LNCaP clone FGC (cell line): ENCODE data around the gene EVX2.

Experiments
- DNase-seq: peaks from one replicate; pipeline ENCODE4 v3.0.0-alpha.2; 2011; ENCODE audit warnings: low read depth
- H3K4me3 ChIP-seq: 2 replicates; pipeline ENCODE4 v1.5.1; 2011; ENCODE audit warnings: mild to moderate bottlenecking, low read depth, low read length, control low read depth
- TF ChIP-seq, protein P1 (sequence below): IDR thresholded peaks from 2 replicates; pipeline ENCODE4 v1.5.1; 2012; ENCODE audit warnings: mild to moderate bottlenecking; ENCODE audit not compliant: control insufficient read depth, insufficient read depth; ENCODE audit errors: extremely low read depth

Gene EVX2

DNA sequence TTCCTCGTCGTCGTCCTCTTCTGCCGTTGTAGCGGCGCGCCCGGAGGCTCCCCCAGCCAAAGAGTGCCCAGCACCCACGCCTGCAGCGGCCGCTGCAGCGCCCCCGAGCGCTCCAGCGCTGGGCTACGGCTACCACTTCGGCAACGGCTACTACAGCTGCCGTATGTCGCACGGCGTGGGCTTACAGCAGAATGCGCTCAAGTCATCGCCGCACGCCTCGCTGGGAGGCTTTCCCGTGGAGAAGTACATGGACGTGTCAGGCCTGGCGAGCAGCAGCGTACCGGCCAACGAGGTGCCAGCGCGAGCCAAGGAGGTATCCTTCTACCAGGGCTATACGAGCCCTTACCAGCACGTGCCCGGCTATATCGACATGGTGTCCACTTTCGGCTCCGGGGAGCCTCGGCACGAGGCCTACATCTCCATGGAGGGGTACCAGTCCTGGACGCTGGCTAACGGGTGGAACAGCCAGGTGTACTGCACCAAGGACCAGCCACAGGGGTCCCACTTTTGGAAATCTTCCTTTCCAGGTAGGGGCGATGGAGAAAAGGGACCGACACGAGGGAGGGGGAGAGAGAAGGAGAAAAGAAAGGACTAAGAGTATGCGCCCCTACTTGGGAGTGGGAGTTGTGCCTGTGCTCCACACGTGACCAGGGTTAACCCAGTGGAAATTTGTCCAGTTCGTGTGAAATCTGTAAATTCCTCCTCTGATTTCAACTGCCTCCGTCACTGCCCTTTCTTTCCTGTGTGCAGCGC lies 9.6 kb upstream of the EVX2 start:
- peak overlapping the region; percentile 34 for H3K4me3 ChIP-seq
- DNase-seq = no peak
- TF ChIP-seq, protein P1, sequence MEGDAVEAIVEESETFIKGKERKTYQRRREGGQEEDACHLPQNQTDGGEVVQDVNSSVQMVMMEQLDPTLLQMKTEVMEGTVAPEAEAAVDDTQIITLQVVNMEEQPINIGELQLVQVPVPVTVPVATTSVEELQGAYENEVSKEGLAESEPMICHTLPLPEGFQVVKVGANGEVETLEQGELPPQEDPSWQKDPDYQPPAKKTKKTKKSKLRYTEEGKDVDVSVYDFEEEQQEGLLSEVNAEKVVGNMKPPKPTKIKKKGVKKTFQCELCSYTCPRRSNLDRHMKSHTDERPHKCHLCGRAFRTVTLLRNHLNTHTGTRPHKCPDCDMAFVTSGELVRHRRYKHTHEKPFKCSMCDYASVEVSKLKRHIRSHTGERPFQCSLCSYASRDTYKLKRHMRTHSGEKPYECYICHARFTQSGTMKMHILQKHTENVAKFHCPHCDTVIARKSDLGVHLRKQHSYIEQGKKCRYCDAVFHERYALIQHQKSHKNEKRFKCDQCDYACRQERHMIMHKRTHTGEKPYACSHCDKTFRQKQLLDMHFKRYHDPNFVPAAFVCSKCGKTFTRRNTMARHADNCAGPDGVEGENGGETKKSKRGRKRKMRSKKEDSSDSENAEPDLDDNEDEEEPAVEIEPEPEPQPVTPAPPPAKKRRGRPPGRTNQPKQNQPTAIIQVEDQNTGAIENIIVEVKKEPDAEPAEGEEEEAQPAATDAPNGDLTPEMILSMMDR = peak; percentile 26

DNA sequence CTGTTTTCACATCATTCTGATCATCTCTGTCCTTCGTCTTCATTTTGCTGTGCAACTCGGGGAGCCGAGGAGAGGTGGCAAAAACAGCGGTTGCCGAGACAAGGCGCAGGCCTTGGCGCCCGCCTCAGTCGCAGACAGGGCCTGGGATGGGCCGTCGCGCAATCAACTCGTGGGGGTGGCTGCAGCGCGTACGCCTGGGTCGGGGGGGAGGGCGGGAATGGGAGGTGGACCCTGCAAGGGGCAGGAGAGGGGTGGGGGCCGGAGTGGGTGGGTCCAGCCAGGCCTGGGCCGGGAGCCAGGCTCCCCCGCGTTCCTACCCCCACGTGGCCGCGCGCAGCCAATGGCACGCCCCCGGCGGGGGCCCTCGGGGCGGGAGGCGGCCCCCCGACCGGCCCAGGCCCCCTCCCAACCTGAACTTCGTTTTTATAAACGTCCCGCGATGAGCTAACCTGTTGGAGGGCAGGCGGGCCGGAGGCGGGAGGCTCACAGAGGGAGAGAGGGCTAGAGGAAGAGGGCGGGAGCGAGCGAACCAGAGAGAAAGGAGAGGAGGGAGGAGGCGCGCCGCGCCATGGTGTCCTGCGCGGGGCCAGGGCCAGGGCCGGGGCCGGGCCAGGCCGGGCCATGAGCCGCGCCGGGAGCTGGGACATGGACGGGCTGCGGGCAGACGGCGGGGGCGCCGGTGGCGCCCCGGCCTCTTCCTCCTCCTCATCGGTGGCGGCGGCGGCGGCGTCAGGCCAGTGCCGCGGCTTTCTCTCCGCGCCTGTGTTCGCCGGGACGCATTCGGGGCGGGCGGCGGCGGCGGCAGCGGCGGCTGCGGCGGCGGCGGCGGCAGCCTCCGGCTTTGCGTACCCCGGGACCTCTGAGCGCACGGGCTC lies 8.7 kb upstream of the EVX2 start, which contains the start of gene HOXD13:
TSS of gene HOXD13 (plus strand) at position 452 of the 875 bp plus-strand sequence. CDS start at position 622, 170 bp downstream.
- TF ChIP-seq, protein P1 = no peak
- H3K4me3 ChIP-seq = peak within 1 kb of the TSS; percentile 34
- DNase-seq = no peak

DNA sequence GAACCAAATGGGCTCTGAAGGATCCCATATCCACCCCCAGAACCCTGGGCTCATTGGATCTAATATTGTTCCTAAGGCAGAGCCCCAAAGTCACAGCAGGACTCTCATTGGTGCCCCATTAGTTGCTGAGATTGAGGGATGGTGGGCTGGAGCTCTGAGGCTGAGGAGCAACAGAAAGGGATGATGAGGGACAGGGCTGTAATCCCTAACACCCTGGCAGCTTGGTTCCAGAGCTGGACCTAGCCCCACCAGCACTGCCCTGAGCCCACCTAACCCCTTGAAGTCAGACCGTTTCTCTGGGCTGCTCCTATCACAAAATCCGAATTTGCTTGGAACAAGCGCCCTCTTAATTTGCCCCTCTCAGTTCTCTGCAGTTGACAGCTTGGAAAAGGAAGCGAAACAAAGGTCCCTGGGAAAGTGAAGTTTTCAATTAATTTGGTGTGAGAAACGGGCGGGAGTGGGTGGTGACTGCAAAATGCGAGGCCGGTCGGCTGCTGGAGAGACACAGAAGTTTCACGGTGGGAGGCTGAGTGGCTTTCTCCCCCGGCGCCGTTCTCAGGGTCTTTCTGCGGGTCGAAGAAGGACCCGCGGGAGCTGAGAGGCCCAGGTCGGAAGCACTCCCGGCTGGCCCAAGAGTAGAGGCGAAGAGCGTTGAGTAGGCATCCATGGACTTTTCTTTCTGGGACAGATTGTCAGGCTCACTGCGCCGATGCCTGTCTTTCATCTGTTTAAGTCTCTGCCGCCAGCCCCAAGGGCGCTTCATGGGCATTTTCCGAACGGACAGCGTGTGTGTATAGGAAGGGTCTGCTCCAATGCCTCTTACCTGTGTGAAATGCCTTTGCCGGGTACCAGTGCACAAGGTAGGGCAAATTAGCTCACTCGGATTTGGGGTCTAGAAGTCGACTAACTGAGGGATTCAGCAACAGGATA lies 7.8 kb upstream of the EVX2 start:
- no peak for DNase-seq
- TF ChIP-seq, protein P1 = no peak
- no peak overlapping the region for H3K4me3 ChIP-seq

DNA sequence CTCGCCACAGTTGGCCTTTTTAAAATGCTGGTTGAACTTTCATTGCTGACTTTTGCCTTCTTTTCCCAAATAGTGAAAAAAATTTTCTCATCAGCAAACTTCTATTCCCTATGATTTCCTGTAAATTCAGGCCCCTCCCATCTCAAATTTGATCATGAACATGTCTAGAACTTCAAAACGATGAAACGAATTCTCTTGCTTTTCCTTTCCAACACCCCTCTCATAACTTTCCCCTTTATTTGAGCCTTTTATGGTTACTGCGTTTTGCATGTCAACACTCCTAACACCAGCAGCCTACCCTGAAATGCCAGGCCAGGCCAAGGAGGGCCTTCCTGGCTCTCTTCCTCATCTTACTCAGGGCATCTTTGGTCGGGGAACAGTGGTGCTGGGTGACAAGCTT lies 7.1 kb upstream of the EVX2 start:
- DNase-seq = no peak
- no peak overlapping the region for H3K4me3 ChIP-seq

DNA sequence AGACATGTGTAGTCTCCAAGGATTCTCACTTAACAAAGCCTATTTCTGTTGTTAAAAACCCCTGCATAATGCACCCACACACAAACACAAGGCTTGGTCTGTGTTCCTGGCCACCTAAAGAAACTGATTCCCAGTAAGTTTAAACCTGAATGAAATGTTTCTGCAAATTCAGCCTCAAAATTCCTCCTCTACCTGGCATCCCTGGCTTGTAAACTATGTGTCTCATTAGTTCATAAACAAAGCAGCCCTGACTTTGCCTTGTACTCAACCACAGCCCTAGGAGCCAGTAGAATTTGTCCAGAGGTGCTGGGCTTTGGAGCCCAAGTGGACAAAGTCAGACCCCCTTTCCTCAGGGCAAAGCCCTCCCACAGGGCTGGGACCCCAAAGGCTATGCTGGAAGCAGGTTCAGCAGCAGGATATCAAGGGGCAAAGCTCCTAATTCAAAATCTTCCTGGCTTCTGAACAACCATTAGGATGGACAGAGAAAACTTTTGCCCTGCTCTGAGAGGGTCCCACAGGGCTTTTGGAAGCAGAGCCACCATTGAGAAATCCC lies 6.2 kb upstream of the EVX2 start:
- DNase-seq = no peak
- no peak overlapping the region for H3K4me3 ChIP-seq
- TF ChIP-seq, protein P1 = no peak

More for the DNA sequence above, 7.1 kb upstream of the EVX2 start:
- TF ChIP-seq, protein P1 = no peak

DNA sequence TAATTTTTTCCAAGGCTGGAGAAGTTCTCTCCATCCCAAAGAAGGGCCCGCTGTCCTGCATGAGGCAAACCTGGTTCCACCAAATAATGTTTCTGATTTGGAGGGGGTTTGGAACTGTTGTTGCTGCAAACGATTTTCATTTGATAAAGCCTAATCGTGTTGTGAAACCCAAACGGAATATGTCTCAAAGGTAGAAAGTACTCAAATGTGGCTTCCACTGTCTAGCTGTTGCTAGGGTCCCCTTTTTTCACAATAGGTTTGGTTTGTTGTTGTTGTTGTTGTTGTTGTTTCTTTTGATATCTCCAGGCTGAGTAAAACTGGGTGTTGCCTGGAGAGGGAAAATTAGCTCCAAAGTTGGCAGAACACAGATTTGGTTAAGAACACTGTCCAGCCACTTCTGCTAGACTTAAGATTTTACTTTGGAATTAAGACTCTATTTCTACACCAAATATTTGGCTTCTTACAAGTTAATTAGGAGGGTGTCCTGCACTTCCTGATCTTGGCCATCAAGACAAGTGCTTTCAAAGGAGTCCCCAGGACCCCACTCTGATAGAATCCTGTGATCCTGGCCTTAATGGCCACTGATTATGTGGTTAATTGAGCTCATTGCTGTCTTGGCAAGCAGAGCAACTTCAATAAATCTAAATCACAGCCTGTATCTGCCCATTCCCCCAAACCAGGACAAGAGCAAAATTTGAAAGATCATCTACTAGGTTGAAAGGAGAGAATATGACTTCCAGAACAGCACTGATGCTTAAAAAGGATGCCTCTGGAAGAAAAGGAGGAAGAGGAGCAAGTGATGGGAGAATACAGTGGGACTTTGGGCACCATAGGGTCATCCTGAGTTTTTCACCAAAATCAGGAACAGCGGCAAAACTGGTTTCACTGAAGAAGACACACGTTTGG lies 5.4 kb upstream of the EVX2 start:
- TF ChIP-seq, protein P1 = no peak
- DNase-seq = no peak
- no peak overlapping the region for H3K4me3 ChIP-seq
